Smooth muscle cell (in vitro differentiated cells): ENCODE measurements around the gene NTF3. TPM values are rescaled to one million over a fixed set of nuclear protein-coding genes. Genes with fewer than 3 reads are reported as not detected.

Source experiments
- DNase-seq: peaks from one replicate; lab custom pipeline; 2025; ENCODE audit not compliant: unreplicated experiment; lab: John Stamatoyannopoulos, UW
- H2AFZ ChIP-seq: fragments of 200-600 bp; sonication (generic); 2 replicates; pipeline ENCODE4 v1.6.0; 2016; ENCODE audit warnings: antibody characterized with exemption, low read depth, mild to moderate bottlenecking
- H3F3A ChIP-seq: fragments of 200-600 bp; sonication (generic); 2 replicates; pipeline ENCODE4 v1.6.0; 2017; ENCODE audit warnings: antibody characterized with exemption, low read depth
- H3K27ac ChIP-seq: fragments of 200-600 bp; sonication (generic); 2 replicates; pipeline ENCODE4 v1.5.1; 2016; ENCODE audit warnings: low read depth, mild to moderate bottlenecking
- H3K27me3 ChIP-seq: fragments of 200-600 bp; sonication (generic); 2 replicates; pipeline ENCODE4 v1.6.1; 2016; ENCODE audit warnings: low read depth, mild to moderate bottlenecking
- H3K36me3 ChIP-seq: fragments of 200-600 bp; sonication (generic); 2 replicates; pipeline ENCODE4 v1.5.1; 2016; ENCODE audit warnings: low read depth
- H3K4me1 ChIP-seq: fragments of 200-600 bp; sonication (generic); 2 replicates; pipeline ENCODE4 v1.5.1; 2016; ENCODE audit warnings: low read depth
- H3K4me2 ChIP-seq: fragments of 200-600 bp; sonication (generic); 2 replicates; pipeline ENCODE4 v1.6.0; 2016; ENCODE audit warnings: mild to moderate bottlenecking
- H3K4me3 ChIP-seq: fragments of 200-600 bp; sonication (generic); 2 replicates; pipeline ENCODE4 v1.5.1; 2016; ENCODE audit warnings: mild to moderate bottlenecking
- H3K79me2 ChIP-seq: fragments of 200-600 bp; sonication (generic); 2 replicates; pipeline ENCODE4 v1.6.0; 2016; ENCODE audit warnings: low read depth, mild to moderate bottlenecking
- H3K9ac ChIP-seq: fragments of 200-600 bp; sonication (generic); 2 replicates; pipeline ENCODE4 v1.6.0; 2016; ENCODE audit warnings: low read depth
- H3K9me3 ChIP-seq: fragments of 200-600 bp; sonication (generic); replicated peaks from 2 replicates; pipeline ENCODE4 v1.5.1; 2016; ENCODE audit warnings: low read depth
- H4K20me1 ChIP-seq: fragments of 200-600 bp; sonication (generic); 2 replicates; pipeline ENCODE4 v1.6.0; 2016; ENCODE audit warnings: low read depth
- CTCF ChIP-seq: fragments of 200-600 bp; sonication (generic); IDR thresholded peaks from 2 replicates; pipeline ENCODE4 v1.5.1; 2017; ENCODE audit warnings: borderline replicate concordance, mild to moderate bottlenecking, antibody characterized with exemption; ENCODE audit not compliant: insufficient read depth, poor library complexity, severe bottlenecking
- WGBS: methylation state at CpG from one replicate; pipeline ENCODE4 v1.1.7; 2016; ENCODE audit warnings: low lambda C conversion rate; 5-methylcytosine and 5-hydroxymethylcytosine counted together
- polyA plus RNA-seq: library from polyadenylated mRNA; unstranded; fragments of >200 nt; fragmentation: Nextera tagmentation; extraction: Ambion mirVana; gene quantifications from 2 replicates; pipeline ENCODE4 v1.2.1, GENCODE V29; 2016
- total RNA-seq: library from RNA; depleted of rRNA; stranded (reverse); fragments of >200 nt; gene quantifications from 2 replicates; pipeline ENCODE4 v1.2.3, GENCODE V29; 2014

Gene NTF3
- total and polyA plus RNA-seq, 2 experiments from 2014 or later: 1.1 to 3.4 TPM

- H4K20me1 ChIP-seq: no peaks in the 10 kb centered on the region
- no peaks in the 10 kb centered on the region for H3K79me2 ChIP-seq
- H3F3A ChIP-seq: no peaks in the 10 kb centered on the region
- H3K4me2 ChIP-seq: peak overlapping the region; percentile 33
- TF ChIP-seq CTCF: no peak
- no peaks in the 10 kb centered on the region for H3K9me3 ChIP-seq
- DNase-seq: no peak
- H3K36me3 ChIP-seq: no peaks in the 10 kb centered on the region
- 92% methylated on average over 7 of the region's 7 CpGs for WGBS
- no peak overlapping the region for H3K9ac ChIP-seq
- no peak overlapping the region for H3K4me3 ChIP-seq
- H3K4me1 ChIP-seq: peaks cover 10% of the 10 kb centered on the region
- H3K27ac ChIP-seq: no peak overlapping the region
- H3K27me3 ChIP-seq: peaks cover 26% of the 10 kb centered on the region
- H2AFZ ChIP-seq: no peak overlapping the region
These were observed 9.1 kb downstream of the NTF3 start for GRCh38 chr12:5440978-5441377.

DNA sequence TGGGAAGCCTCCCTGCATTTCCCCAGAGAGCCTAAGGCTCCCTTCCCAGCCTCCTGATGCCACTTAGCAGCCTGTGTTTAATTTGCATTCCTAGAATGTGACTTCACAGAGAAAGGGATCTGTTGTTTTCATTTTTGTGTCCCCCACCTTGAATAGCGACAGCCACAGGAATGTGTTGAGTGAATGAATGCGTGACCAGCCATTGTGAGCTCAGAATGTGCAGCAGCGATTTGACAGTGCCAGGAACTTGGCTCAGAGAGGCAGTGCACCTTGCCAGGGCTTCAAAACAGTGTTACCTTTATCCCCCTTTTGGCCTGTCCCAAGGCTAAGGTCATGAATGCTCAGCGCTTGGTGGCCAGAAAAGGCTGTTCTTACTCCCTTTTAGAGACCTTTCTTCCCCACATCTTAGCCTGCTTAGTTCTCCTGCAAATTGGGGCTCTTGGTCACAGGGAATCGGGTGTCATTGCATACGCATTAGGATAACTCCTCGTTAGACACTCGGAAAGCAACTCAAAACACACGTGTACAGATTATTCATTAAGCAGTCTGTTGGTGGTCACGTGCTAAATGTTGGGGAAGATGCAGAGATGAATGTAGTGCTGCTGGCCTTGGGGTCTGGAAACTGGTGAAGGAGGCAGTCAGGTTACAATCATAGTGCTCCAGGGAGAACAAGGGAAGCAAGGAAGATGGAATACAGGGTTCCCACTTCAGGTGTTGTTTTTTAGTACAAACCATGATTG is 9.8 kb downstream of the NTF3 start:
- no peaks in the 10 kb centered on the region for H3K79me2 ChIP-seq
- H3K4me1 ChIP-seq: peaks cover 10% of the 10 kb centered on the region
- H3K9me3 ChIP-seq: no peaks in the 10 kb centered on the region
- WGBS: 59% methylated on average over 10 of the region's 10 CpGs
- no peak overlapping the region for H3K9ac ChIP-seq
- no peaks in the 10 kb centered on the region for H3F3A ChIP-seq
- H4K20me1 ChIP-seq: no peaks in the 10 kb centered on the region
- TF ChIP-seq CTCF: no peak
- H2AFZ ChIP-seq: no peak overlapping the region
- DNase-seq: no peak
- H3K27ac ChIP-seq: no peak overlapping the region
- no peaks in the 10 kb centered on the region for H3K36me3 ChIP-seq
- H3K4me3 ChIP-seq: no peak overlapping the region
- peaks cover 19% of the 10 kb centered on the region for H3K27me3 ChIP-seq
- peak overlapping the region; percentile 33 for H3K4me2 ChIP-seq

DNA sequence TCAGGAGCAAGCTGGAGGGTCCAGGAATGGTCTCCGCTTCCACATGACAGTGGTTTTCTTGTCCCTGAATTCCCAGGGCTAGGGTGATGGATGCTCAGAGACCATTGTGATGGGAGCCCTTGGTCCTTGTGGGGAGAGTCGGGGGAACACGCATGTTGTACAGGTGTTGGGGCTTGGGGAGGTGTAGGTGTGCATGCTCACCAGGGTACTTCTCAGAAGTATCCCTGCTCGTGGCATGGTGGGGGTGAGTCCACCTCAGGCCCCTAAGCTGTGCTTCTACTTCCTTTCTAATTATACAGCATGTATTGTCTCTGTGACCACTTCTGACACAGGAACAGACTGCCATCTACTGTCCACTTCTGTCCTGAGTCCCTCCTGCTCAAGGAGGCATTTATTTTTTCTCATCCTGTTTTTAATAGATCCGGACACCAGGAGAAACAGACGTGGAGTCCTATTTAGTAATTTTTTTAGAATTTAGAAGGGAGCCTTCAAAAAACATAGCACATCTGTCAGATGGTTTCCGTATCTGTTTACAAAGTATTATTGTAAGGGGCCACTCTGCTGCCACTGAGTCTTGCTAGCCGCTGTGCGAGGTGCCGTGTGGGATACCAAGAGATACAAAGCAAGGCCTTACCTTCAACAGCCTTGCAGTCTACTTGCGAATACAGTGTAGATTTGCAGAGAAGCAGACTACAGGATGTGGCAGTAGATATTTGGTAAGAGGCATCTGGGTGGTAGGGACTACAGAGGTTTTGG is 10.5 kb downstream of the NTF3 start:
- no peak for DNase-seq
- H3K27me3 ChIP-seq: peaks cover 22% of the 10 kb centered on the region
- H4K20me1 ChIP-seq: no peaks in the 10 kb centered on the region
- peaks cover 10% of the 10 kb centered on the region for H3K4me1 ChIP-seq
- H3K4me3 ChIP-seq: no peak overlapping the region
- no peaks in the 10 kb centered on the region for H3K36me3 ChIP-seq
- TF ChIP-seq CTCF: peak; percentile 72
- no peak overlapping the region for H3K27ac ChIP-seq
- H2AFZ ChIP-seq: no peak overlapping the region
- no peaks in the 10 kb centered on the region for H3F3A ChIP-seq
- H3K4me2 ChIP-seq: no peak overlapping the region
- 65% methylated on average over 11 of the region's 11 CpGs for WGBS
- no peaks in the 10 kb centered on the region for H3K79me2 ChIP-seq
- H3K9me3 ChIP-seq: no peaks in the 10 kb centered on the region
- no peak overlapping the region for H3K9ac ChIP-seq
